ENCODE measurements around the gene SPATA33.
A peak's percentile ranks its signal among the peaks of the same experiment; 100 is the strongest.

SPATA33 gene

DNA sequence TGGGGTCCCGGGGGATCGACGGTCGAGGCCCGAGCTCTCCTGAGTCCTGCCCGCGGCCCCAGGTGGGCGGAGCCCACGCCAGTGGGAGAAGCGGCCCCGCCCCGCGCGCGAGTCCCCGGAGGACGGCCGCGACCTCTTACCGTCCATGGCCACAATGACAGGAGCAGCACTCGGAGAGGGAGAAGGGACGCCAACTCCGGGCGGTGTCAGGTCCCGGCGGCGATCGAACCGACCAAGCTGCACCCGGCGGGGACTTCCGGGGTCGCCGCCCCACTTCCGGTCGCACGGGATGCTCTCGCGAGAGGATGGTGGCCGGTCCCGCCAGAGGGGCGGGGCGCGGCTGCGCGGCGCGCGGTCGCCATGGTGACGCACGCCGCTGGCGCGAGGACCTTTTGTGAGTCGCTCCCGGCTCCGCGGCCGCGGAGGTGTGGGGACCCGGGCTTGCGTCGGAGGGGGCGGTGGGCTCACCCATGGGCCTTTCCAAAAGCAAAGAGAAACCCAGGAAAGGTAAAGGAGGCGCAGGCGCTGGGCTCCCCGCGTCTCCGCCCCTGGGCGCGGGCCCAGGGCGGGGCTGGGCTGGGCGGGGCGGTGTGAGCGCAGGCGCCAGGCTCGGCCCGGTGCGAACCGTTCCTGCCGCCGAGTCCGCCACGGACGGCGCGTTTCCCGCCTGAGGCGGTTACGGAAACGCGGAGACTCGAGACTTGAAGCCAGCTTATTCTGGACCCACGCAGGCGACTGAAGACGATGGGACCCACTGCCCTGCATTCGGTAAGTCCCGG lies at the start of gene SPATA33, which contains the start of gene CHMP1A:
Gene SPATA33 (plus strand): TSS at position 395 of the 779 bp plus-strand sequence. CDS start 76 bp downstream, at position 471.
Gene CHMP1A (minus strand): TSS at position 267 of the 779 bp plus-strand sequence. CDS start 120 bp downstream, at position 147.
- peak; percentile 69 for DNase-seq

DNA sequence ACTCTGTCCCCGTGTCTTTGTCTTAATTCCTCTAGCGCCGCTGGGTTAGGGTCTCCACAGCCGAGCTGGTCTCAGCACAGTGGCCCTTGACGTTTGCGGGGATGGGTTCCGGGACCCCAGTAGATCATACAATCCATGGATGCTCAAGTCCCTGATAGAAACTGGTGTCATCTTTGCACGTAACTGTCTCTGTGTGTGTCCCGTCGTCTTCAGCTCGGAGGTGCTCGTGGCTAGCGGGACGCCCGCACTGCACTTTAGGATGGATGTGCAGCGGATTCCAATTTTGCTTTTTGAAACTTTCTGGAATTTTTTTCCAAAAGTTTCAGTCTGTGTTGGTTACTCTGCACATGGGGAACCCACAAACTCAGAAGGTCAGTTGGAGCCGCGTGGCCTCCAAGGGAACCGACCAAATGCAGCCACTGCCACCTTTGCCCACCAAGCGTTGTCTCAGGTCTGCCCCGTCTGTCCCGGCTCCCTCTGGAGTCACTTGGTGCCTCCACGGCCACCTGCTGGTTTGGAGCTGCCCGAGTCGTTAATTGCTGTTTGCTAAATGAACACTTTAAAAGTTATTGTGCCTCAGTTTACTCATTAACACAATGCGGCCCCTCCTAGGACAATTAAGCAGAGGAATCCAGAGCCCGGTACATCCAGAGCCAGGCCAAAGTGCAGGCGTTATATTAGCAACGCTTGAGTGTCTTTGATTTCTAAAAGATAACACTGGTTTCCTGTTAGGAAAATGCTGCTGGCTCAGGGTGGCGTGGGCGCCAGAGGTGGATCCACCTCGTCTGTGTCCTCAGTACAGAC lies 49.5 kb upstream of the SPATA33 start:
- no peak for DNase-seq

DNA sequence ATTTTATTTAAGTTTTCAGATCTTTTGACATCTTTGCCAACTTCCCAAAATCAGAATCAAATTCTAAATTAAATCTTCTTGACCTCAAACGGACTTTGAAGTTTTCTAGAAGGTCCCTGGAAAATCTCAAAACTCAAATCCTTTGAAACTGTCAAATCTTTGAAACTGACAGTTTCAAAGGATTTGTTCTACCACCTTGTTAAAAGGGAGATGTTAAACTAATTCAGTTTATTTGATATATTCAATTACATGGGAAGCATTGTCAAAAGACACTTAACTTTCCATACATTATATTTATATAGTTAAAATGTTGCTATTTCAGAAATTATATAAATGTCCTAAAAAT lies 47.6 kb upstream of the SPATA33 start:
- DNase-seq = no peak

DNA sequence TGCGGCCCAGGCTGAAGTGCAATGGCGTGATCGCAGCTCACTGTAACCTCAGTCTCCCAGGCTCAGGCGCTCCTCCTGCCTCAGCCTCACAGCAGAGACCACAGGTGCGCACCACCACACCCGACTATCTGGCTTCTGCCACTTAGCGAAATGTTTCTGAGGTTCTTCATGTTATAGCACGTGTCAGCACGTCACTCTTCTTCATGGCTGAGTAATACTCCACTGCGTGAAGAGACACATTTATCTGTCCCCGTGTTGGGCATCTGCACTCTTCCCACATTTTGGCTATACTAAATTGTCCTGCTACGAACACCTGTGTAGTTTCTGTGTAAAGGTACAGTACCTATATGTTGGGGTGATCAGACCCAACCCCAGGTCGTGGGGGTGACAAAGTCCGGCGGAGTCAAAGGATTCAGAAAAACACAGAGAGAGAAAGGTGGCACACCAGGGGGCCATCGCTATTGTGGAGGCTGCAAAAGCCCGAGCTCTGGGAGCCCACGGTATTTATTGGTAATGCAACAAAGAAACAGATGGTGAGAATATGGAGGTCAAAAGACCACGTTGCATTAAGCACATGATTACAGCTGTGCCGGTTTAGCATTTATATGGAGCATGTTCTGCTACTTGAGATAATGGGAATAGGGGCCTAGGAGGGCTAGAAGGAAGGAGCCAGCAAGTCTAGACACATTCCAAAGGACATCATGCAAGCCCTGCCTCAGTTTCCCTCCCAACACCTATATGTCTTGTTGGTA lies 45.0 kb upstream of the SPATA33 start:
- no peak for DNase-seq

DNA sequence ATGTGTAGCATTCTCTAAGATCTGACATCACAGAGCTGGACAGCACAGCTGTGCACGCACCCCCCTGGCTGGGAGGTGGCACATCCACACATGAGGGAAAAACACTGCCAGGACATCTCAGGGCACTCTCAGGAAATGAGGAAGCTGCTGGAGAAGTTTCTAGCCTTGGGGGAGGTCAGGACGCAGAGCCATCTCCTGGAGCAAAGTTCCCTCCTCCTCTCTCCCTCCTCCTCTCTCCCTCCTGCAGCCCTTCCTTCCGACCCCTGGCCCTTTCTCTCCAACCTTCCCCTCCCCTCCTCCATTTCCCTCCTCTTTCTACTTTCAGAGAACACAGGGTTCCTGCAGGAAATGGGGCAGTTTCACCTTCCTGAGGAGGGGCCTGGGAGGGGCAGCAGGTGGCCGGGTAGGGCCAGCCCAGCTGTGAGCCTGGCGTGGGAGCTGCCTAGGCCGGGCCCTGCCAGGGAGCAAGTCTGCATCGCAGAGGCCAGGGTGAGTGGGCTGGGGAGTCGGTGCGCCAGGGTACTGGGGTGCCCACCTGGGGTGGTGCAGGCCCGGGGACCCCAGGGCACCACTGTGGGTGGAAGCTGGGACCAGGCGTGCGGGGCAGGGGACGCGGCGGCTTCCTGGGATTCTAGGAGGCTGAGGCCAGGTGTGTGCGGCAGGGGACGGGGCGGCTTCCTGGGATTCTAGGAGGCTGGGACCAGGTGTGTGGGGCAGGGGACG lies 44.2 kb upstream of the SPATA33 start, which contains the start of gene DPEP1:
Gene DPEP1 (plus strand): TSS at position 412 of the 723 bp plus-strand sequence. CDS start 16,769 bp downstream, outside the sequence.
- DNase-seq = no peak

DNA sequence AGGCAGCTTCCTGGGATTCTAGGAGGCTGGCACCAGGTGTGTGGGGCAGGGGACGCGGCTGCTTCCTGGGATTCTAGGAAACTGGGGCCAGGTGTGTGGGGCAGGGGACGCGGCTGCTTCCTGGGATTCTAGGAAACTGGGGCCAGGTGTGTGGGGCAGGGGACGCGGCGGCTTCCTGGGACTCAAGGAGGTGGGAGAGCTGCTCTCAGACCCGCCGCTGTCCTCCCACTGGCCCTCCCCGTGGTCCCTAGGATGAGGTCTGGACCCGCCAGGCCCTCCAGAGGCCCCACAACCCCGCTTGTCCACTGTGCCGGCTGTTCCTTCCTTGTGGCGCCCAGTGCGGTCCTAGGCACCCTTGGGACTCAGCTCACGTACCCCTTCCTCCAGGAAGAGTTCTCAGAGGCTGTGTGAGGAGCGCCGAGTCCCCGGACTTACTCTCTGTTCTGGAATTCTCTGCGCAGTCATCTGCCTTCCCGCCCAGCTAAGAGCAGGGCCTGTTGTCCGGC lies 43.6 kb upstream of the SPATA33 start:
- DNase-seq = no peak

DNA sequence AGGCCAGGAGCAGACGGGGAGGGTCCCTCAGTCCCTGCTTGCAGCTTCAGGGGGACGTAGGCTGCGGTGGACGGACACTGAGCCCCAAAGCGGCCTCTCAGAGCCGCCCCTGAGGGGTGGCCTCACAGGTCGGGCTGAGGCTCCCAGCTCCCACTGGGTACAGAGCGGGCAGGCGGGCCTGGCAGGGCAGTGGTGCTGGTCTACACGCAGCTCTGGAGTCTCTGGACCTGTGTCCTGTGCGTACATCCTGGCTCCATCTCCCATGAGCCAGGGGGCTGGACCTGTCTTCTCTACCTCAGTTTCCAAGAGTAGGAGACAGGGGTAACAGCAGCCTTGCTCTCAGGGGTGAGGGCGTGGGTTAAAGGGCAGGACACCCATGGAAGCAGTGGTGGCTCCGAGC lies 42.5 kb upstream of the SPATA33 start:
- no peak for DNase-seq

DNA sequence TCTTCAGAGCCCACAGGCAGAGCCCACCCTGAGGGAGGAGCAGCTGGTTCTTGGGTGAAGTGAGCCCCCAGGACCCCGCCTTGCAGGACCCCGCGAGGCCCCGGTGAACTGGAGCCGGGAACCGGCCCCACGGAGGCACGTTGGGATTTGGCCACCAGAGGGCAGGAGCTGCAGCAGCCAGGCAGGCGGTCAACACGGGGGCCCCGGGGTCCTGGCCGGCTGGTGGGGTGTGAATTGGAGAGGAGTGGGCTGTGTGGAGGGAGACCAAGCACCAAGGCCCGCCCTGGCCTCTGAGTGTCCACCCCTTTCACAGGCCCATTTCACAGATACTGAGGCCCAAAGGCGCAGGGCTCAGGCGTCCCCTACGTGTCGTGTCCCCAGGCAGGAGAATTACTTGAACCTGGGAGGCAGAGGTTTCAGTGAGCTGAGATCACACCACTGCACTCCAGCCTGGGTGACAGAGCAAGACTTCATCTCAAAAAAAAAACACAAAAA lies 42.0 kb upstream of the SPATA33 start:
- no peak for DNase-seq

DNA sequence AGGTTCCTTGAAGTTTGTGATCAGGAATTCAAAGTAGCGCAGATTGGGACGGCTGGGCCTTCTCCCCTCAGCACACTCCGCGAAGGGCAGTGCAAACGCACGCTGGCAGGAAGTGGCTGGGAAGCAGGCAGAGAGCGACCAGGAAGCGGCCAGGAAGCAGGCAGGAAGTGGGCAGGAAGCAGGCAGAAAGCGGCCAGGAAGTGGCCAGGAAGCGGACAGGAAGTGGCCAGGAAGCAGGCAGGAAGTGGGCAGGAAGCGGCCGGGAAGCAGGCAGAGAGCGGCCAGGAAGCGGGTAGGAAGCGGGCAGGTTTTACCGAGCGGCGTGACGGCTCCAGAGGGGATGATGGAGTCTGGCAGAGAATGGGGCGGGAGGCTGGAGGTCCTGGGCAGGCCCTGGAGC lies 41.0 kb upstream of the SPATA33 start:
- DNase-seq = no peak

DNA sequence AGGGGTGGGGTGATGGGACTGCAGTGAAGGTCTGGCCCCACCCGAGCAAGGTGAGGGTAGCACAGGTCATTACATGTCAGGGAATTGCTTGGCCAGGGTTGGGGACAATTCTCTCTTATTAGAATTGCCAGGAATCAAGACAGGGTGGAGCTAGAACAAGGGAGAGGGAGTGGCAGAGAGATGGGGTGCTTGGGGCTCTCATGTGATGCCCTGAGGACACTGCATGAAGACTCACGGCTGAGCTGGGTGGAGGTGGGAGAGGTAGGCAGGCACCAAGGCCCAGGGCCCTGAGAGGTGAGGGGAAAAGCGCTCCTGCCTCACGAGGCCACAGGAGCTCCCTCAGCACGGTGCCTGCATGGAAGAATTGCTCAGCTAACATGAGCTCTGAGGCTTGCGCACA lies 40.6 kb upstream of the SPATA33 start:
- no peak for DNase-seq

DNA sequence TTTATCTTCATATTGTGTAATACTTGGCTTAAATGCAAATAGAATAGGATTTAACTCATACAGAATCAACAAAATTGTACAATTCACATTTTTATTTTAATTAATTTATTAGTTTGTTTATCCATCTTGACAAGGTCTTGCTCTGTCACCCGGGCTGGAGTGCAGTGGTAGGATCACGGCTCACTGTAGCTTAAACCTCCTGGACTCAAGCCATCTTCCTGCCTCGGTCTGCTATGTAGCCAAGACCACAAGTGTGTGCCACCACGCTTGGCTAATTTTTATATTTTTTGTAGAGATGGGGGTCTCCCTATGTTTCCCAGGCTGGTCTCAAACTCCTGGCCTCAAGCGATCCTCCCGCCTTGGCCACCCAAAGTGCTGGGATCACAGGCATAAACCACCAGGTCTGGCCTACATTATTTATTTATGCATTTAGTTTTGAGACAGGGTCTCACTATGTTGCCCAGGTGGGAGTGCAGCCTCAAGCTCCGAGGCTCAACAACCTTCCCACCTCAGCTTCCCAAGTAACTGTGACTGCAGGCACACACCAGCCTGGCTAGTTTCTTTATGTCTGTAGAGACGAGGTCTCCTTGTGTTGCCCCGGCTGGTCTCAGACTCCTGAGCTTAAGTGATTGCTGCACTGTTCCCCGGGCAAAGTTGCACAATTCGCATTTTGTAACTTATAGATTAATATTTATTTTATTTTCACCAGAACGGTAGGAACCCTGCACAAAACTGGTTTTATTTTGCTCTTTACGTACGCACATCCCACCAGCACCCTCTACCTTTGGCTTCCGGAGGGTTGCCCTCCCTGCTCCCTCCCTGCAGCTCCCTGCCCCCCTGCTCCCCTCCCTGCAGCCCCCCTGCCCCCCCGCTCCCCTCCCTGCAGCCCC lies 39.3 kb upstream of the SPATA33 start:
- no peak for DNase-seq

DNA sequence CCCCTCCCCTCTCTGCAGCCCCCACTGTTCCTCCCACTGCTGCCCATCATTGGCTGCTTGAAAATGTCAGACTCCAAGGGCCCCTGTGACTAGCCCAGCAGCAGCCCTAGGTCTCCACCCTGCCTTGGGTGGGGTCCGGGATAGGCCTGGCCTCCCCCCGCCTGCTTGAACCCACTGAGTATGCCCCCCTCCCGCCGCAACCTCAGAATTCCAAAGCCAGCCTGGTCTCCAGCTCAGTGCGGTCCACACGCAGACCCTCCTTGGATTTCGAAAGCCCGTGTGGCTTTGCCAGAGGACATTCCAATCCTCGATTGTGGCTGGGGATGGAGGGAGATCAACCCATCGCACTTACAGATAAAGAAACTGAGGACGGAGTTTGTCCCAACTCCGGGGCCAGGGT lies 37.8 kb upstream of the SPATA33 start:
- no peak for DNase-seq

DNA sequence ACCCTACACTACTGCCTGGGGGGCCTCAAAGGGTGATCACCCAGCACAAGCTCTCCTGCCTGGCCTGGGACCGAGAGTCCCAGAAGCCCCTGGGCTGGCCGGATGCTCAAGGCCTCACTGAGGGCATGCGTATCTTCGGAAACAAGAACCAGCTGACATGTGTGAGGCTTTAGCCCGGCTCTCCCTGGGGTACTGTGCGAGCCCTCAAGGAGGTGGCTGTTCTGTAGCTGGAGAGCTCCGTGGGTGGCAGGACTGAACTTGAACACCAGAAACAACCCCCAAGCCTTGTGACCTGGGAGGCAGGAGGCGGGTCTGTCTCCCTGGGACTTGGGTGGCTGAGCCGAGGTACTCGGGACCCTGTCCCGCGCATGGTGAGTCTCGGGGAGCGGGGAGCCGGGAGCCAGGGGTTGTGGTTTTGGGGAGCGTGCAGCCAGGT lies 37.2 kb upstream of the SPATA33 start:
- DNase-seq = no peak

DNA sequence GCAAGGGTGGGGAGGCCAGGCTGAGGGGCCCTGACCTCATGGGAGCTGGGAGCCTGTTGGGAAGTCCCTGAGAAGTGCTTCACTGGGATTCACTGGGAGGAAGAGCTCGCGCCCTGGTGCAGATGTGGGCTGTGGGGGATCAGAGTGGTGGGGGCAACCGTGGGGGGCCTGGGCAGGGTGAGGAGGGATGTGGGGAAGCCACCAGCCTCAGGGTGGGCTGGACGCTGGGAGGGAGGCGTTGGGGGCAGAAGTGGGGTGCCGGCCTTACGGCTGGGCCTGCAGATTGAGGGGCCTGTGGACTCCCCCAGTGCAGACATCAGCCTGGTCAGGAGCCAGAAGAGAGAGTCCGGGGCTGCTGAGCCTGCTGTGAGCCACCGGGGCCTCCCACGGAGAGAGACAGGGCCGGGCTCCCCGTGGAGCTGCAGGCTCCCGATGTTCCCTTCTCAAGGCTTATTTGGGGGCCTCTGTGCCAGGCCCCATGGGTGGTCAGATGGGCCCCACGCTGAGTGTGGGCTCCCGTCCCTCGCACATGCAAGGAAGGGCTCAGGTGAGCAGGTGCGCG lies 36.4 kb upstream of the SPATA33 start:
- DNase-seq = no peak

DNA sequence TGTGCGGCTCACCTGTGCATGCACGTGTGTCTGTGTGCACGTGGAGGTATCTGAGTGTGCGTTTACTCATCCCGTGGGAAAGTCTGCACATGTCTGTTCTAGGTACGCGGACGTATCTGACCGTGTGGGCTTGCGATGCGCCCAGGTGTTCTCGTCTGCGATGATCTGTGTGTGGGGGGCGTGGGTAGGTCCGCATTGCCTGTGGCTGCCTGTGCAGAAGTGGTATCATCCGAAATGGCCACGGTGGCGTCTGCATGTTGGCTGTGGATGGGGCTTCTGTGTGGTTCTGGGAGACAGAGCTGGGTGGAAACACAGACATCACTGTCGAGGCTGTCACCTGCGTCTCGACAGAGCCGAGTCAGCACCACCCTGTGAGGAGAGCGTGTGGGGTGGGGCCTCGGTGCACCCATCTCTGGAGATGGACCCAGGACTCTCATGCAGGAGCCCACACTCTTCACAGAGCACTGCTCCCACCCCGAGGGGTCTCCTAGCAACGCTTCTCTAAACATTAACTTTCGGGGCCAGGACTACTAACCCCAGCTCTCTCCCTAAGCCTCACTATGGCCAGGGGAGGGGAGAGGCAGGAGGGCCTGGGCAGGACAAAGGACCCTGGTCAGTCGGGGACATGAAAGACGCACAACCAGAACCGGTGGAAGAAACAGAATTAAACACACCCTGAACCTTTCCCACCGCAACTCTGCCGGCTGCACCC lies 35.8 kb upstream of the SPATA33 start:
- DNase-seq = no peak

DNA sequence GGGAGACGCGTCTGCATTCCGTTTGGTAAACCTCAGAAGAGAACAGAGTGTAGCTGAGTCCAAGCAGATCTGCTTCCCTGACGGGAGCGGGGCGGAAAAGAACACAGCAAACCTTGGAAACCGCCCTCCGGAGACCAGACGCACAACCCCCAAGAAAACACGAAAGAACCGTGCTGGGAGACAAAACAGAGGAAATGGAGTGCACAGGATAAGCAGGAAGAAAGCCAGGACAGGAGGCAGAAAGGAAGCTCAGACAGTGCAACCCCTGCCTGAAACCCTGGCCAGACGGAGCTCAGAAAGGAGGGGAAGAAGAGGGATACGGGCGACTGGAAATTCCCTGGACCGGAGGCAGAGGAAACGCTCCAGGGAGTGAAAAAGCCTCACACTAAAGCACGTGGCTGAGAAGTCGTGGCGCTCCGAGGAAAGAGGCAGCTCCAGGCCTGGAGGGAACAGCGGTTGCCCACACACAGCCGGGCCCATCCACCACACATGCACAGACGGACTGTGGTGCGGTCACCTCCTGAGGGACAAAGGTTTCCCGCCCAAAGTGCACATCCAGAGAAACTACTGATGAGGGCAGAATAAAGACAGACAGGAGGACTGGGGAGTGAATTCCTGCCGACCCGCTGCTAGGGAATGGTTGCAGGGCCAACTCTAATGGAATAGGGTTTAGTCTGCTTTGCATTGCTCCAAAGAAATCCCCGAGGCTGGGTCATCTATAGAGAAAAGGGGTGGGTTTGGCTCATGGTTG lies 34.0 kb upstream of the SPATA33 start:
- no peak for DNase-seq

DNA sequence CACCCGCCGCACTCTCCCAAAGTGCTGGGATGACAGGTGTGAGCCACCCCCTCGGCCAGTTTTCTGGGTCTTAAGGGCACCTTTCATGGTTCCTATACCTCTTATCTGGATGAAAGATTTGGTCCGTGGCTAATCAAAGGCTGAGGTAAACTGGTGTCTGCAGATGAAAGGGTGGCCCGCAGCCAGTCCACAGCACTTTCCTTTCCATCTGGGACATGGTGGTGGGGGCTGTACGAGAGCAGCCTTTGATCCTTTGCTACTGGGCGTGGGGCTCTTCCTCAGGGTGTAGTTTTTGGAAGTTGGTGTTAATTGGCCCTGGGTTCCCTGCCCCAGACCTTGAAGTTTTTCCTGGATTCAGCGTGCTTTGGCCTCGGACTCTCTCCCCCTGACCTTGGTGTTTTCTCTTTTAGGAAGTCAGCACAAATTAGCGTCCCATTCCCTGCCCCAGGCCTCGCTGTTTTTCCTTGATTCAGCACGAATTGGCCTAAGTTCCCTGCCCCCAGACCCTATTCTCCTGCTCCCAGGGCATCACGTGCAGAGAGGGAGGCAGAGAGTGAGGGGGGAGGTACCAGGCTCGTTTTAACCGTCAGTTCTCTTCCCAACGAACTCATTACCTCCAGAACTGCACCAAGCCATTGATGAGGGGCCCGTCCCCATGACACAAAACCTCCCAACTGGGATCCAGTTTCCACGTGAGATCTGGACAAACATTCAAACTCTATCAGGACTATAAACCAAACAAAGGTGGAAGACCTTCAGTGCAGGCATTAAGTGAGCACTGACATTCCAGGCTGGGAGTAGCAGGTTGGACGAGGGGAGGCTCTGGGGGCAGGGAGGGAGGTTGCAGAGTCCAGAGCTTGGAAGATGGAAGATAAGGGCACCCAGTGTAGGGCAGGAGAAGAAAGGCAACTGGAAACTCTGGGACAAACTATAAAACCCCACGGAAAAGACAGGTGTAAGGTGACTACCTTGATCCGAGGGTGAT lies 32.6 kb upstream of the SPATA33 start:
- no peak for DNase-seq

All from KG1 (cell line).